ENCODE measurements around the gene BLACAT1.

DNA sequence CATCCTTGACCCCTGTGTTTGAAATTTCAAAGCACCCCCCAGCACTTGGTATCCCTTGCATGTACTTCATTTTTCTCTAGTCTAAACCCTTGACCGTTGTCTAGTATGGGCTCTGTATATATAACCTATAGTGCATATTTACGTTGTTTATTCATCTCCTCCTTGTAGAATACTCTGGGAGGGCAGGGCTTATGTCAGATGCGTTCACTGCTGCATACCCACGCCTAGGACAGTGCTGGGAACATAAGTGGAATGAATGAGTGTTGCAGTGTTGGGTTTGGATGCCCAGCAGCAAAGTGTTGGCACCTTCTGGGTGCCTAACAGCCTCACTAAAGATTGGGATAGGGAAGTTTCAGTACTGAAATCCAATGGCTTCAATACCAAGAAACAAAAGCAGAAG is 17.6 kb upstream of the BLACAT1 start:
- TF ChIP-seq POLR2A (IDR thresholded peaks at IDR 0.05), result no peak
- TF ChIP-seq, protein P1, sequence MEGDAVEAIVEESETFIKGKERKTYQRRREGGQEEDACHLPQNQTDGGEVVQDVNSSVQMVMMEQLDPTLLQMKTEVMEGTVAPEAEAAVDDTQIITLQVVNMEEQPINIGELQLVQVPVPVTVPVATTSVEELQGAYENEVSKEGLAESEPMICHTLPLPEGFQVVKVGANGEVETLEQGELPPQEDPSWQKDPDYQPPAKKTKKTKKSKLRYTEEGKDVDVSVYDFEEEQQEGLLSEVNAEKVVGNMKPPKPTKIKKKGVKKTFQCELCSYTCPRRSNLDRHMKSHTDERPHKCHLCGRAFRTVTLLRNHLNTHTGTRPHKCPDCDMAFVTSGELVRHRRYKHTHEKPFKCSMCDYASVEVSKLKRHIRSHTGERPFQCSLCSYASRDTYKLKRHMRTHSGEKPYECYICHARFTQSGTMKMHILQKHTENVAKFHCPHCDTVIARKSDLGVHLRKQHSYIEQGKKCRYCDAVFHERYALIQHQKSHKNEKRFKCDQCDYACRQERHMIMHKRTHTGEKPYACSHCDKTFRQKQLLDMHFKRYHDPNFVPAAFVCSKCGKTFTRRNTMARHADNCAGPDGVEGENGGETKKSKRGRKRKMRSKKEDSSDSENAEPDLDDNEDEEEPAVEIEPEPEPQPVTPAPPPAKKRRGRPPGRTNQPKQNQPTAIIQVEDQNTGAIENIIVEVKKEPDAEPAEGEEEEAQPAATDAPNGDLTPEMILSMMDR (IDR thresholded peaks at IDR 0.05), result no peak

Data from prostate gland (tissue), 2 donors.